GM12873 (cell line): Measurements from ENCODE around the gene ZNF785.

Source experiments
- TF ChIP-seq, protein P1 (sequence below): IDR thresholded peaks from 2 replicates; pipeline ENCODE4 v1.5.1; 2012; ENCODE audit warnings: low read depth, mild to moderate bottlenecking, moderate library complexity, low read length, control low read depth; ENCODE audit not compliant: insufficient read depth; ENCODE audit errors: missing control alignments

ZNF785 gene

DNA sequence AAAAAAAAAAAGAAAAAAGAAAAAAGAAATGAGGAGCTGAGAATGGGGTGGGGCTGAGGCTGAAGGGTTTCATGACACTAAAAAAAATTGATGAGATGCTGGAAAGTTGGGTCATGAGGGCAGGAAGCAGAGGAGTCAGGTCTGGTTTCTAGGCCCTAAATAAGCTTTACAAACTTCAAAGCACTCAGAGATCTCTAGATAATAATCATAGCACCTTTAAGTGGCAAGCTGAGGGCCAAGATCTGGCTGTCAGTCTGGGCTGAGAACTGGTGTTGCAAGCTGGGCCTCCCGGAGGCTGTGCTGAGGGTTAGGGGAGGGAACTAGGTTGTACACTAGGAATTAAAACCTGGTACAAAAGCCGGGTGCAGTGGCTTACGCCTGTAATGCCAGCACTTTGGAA is 33.7 kb downstream of the ZNF785 start:
- TF ChIP-seq, protein P1, sequence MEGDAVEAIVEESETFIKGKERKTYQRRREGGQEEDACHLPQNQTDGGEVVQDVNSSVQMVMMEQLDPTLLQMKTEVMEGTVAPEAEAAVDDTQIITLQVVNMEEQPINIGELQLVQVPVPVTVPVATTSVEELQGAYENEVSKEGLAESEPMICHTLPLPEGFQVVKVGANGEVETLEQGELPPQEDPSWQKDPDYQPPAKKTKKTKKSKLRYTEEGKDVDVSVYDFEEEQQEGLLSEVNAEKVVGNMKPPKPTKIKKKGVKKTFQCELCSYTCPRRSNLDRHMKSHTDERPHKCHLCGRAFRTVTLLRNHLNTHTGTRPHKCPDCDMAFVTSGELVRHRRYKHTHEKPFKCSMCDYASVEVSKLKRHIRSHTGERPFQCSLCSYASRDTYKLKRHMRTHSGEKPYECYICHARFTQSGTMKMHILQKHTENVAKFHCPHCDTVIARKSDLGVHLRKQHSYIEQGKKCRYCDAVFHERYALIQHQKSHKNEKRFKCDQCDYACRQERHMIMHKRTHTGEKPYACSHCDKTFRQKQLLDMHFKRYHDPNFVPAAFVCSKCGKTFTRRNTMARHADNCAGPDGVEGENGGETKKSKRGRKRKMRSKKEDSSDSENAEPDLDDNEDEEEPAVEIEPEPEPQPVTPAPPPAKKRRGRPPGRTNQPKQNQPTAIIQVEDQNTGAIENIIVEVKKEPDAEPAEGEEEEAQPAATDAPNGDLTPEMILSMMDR = no peak

DNA sequence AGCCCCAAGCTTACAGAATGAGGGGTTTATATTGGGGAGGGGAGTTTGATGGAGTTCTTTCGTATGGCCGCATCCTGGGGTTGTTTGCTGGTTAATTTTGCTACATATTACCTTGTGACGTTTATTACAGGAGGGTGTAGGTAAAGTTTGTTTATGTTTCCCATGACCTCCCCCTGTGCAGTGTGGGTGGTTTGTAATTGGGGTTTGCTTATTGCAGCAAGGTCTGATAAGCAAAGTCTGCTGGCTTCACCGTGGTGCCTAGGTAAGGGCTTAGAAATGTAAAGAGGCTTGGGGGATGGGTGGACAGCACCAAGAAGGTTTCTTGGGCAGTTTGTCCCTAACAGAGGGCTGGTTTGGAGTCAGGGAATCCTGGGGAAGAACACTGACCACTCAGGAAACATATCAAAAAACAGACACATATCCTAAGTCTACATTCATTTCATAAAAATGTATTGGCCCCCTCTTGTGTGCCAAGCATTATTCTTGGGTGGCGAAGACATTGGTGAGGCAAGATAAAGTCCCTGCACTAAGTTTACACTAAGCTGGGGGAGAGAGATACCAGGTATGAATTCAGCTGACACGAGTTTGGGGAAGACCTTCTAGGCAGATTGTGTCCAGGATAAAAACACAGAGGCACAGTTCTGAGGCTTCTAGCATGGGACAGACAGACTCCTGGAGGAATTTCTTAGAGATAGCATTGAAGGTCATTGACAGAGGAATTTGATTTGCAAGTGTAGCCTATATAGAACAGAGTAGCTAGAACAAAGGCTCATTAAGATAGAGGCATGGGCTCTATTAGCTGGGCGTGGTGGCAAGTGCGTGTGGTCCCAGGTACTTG is 36.9 kb downstream of the ZNF785 start:
- TF ChIP-seq, protein P1 = no peak

- TF ChIP-seq, protein P1 = no peak
Measured at GRCh38 chr16:30546115-30546514, 39.4 kb downstream of the ZNF785 start.

DNA sequence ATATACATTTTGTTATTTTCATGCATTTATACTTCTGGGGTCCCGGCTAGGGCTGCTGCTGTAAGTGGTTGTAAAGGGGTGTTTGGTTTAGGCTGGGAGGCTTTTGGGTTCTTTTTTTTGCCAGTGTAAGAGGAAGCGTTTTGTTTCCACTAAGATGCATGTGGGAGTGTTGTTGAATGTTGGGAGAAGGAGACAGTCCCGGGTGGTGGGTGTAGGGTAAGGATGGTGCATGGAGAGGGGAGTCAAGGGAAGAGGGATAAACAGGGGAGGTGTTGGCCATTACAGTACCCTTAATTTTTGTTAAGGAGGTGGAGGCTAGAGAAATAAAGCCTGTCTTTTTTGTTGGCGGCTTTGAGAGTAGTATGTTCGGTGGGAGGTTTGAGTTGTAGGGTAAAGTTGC is 42.4 kb downstream of the ZNF785 start:
- TF ChIP-seq, protein P1 = no peak

DNA sequence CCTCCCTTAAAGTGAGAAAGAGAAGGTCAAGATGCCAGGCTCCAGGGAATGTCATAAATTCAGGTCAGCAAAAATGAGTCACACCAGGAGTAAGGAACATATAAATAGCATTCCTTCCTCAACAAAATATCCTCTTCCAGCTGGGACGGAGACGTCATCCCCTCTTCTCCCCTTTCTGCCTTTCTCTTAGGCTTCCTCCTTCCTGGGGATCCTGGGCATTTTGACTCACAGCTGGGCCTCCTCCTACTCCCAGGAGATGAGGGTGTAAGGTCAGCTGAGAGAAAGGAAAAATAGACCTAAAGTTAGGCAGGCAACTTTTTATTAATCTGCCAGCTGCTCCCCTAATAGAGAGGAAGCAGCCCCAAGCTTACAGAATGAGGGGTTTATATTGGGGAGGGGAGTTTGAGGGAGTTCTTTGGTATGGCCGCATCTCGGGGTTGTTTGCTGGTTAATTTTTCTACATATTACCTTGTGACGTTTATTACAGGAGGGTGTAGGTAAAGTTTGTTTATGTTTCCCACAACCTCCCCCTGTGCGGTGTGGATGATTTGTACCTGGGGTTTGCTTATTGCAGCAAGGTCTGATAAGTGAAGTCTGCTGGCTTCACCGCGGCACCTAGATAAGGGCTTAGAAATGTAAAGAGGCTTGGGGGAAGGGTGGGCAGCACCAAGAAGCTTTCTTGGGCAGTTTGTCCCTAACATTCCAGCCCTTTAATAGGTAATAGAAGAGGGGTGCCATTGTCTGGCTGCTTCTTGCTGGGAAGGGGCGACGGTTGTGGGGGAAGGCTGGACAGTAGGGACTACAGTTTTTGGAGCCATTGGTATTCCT is 43.8 kb downstream of the ZNF785 start:
- TF ChIP-seq, protein P1 = no peak

GRCh38 chr16:30539000-30539964 is 46.2 kb downstream of the ZNF785 start:
- TF ChIP-seq, protein P1 = no peak

DNA sequence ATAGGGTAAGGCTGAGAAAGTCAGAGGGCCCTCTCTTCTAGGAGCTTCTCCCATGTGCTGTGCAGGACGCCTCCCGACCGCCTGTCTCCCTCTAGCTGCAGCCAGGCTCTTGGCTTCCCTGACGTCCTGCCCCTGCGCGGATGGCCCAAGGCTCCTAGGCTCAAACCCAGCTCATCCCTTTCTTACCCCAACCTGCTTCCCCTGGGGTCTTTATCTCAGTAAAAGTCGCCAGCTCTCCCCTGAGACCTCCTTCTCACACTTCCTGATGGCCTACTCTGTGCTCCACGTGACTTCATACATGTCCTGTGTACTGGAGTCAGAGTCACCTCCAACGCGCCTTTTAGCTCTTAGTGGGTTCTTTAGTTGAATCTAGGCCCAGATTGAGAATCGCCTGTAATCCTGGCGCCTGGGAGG is 49.7 kb downstream of the ZNF785 start:
- TF ChIP-seq, protein P1 = peak; percentile 71
